DMS53 treated with DMSO at 0.1 percent for 48 hours (cell line): ENCODE data around the gene PUS3.
"Not testable (repeated sequence)": the region's sequence is repeated elsewhere in the genome, so short reads cannot be mapped to it uniquely, and the experiment has no call there.

Source experiments
- DNase-seq: peaks from one replicate; lab custom pipeline; 2025; ENCODE audit not compliant: unreplicated experiment; lab: John Stamatoyannopoulos, UW

The PUS3 gene

GRCh38 chr11:125873881-125874555 is 29.0 kb downstream of the PUS3 start:
- no peak for DNase-seq

DNA sequence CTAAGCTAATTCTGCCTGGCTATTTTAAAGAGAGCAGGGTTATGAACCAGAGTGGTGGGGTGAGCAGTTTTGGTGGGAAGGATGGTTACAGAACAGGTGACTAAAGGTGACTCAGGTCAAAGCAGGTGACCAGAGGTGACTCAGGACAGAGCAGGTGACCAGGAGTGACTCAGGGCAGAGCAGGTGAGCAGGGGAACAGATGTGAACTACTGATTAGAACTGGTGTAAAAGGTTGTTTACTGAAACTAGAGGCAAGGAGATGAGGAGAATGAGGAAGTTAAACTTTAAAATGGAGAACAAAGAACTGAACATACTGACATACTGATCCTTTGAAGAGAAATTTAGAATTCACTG is 30.9 kb downstream of the PUS3 start:
- DNase-seq: no peak

DNA sequence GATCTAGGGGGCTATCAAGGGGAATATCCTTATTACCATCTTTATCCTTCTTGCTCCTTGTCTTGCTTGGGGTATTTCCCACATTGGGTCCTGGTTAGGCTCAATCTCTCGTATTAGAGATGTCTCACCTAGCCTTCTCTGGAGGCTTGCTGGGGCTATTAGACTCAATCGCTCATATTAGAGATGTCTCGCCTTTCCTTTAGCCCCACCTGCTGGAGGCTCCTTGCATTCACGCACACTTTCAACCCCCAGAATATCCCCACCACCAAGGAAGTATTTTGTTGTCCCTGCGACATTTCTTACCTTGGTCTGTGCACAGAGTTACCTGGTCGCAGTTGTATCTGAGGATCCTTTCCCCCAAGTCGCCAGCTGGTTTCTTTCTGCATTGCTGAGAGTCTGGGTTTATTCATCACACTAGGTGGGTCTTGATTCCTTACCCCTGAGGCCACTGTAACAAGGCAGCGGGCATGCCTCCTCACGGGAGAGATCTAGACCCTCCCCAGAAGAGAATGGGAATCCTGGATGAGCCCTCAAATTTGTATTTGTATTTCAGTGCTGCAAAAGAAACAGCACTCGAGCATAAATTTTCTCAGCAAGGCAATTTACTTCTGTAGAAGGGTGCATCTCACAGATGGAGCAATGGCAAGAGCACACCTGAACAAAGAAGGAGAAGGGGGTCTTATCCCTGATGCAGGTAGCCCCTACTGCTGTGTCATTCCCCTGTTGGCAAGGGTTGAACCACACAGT is 31.4 kb downstream of the PUS3 start:
- no peak for DNase-seq

GRCh38 chr11:125869521-125869920 is 33.5 kb downstream of the PUS3 start:
- DNase-seq: no peak

GRCh38 chr11:125865354-125865753 is 37.7 kb downstream of the PUS3 start:
- not testable (repeated sequence) for DNase-seq

DNA sequence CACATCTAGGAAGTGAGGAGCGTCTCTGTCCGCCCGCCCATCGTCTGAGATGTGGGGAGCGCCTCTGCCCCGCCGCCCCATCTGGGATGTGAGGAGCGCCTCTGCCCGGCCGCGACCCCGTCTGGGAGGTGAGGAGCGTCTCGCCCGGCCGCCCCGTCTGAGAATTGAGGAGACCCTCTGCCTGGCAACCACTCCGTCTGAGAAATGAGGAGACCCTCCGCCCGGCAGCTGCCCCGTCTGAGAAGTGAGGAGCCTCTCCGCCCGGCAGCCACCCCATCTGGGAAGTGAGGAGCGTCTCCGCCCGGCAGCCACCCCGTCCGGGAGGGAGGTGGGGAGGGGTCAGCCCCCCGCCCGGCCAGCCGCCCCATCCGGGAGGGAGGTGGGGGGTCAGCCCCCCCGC is 40.2 kb downstream of the PUS3 start:
- not testable (repeated sequence) for DNase-seq

DNA sequence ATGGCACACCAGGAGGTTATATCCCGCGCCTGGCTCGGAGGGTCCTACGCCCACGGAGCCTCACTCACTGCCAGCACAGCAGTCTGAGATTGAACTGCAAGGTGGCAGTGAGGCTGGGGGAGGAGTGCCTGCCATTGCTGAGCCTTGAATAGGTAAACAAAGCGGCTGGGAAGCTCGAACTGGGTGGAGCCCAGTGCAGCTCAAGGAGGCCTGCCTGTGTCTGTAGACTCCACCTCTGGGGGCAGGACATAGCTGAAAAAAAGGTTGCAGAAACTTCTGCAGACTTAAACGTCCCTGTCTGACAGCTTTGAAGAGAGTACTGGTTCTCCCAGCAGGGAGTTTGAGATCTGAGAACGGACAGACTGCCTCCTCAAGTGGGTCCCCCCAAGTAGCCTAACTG is 45.3 kb downstream of the PUS3 start:
- DNase-seq: not testable (repeated sequence)

DNA sequence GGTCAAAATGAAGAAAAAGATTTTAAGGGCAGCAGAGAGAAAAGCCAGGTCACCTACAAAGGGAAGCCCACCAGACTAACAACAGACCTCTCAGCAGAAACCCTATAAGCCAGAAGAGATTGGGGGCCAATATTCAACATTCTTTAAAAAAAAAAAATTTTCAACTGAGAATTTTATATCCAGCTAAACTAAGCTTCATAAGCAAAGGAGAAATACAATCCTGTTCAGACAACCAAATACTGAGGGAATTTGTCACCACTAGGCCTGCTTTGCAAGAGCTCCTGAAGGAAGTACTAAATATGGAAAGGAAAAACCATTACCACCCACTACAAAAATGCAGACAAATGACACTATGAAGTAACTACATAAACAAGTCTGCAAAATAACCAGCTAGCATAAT is 56.8 kb downstream of the PUS3 start:
- no peak for DNase-seq
